CD14-positive monocyte (primary cell): ENCODE data around the gene SMNDC1. TPM values are rescaled to one million over a fixed set of nuclear protein-coding genes. Genes with fewer than 3 reads are reported as not detected.

Source experiments
- DNase-seq, 3 donors: peaks; one replicate each; pipeline ENCODE4 v3.0.0-alpha.2; 2011 to 2022
- H2AFZ ChIP-seq: 2 replicates; pipeline ENCODE4 v1.6.0; 2012; ENCODE audit warnings: mild to moderate bottlenecking, low read depth, low read length, inconsistent platforms; ENCODE audit not compliant: insufficient read depth, poor library complexity, severe bottlenecking
- H3K27ac ChIP-seq, 2 donors: 1 replicate in 1 of 2; 2 replicates in 1 of 2; pipeline ENCODE4 v1.5.1; 2012 to 2013; ENCODE audit warnings: low read length in 2 of 2, control low read depth in 1 of 2, inconsistent platforms in 1 of 2, low read depth in 1 of 2, mild to moderate bottlenecking in 1 of 2
- H3K27me3 ChIP-seq, 2 donors: one replicate each; pipeline versions ENCODE4 v1.6.0 to v1.6.1; 2011 to 2013; ENCODE audit warnings: low read length in 2 of 2; ENCODE audit not compliant: control insufficient read depth in 2 of 2, insufficient read depth in 2 of 2
- H3K36me3 ChIP-seq, 2 donors: replicated peaks in 1 of 2; 1 replicate in 1 of 2; 2 replicates in 1 of 2; pipeline versions ENCODE4 v1.5.1 to v1.6.1; 2012 to 2013; ENCODE audit warnings: low read length in 2 of 2, control low read depth in 1 of 2, inconsistent platforms in 1 of 2, mild to moderate bottlenecking in 1 of 2; ENCODE audit not compliant: insufficient read depth in 2 of 2, control insufficient read depth in 1 of 2
- H3K4me1 ChIP-seq, 2 donors: 1 replicate in 1 of 2; 2 replicates in 1 of 2; pipeline versions ENCODE4 v1.5.1 to v1.6.1; 2012 to 2013; ENCODE audit warnings: low read length in 2 of 2, control low read depth in 1 of 2, inconsistent platforms in 1 of 2, mild to moderate bottlenecking in 1 of 2, moderate library complexity in 1 of 2; ENCODE audit not compliant: insufficient read depth in 2 of 2, control insufficient read depth in 1 of 2
- H3K4me2 ChIP-seq: replicated peaks from 2 replicates; pipeline ENCODE3; 2012; ENCODE audit warnings: low read length, moderate library complexity, mild to moderate bottlenecking; ENCODE audit not compliant: poor library complexity, severe bottlenecking; ENCODE audit errors: extremely low read depth
- H3K4me3 ChIP-seq, 3 experiments: fragments of 200-600 bp in 1 of 3; sonication (generic) in 1 of 3; replicated peaks in 1 of 3; 1 replicate in 2 of 3; 2 replicates in 1 of 3; pipeline ENCODE4 v1.5.1; 2011 to 2013; ENCODE audit warnings: low read length in 3 of 3, mild to moderate bottlenecking in 3 of 3, control low read depth in 2 of 3, low read depth in 2 of 3, inconsistent platforms in 1 of 3, moderate library complexity in 1 of 3
- H3K79me2 ChIP-seq: 2 replicates; pipeline ENCODE4 v1.6.0; 2012; ENCODE audit warnings: mild to moderate bottlenecking, control low read depth, inconsistent platforms, low read length, moderate library complexity; ENCODE audit not compliant: insufficient read depth
- H3K9ac ChIP-seq: 2 replicates; pipeline ENCODE4 v1.6.0; 2017; ENCODE audit warnings: low read length, mild to moderate bottlenecking; ENCODE audit not compliant: insufficient read depth, poor library complexity, severe bottlenecking
- H3K9me3 ChIP-seq, 2 donors: replicated peaks in 1 of 2; 1 replicate in 1 of 2; 2 replicates in 1 of 2; pipeline versions ENCODE4 v1.5.1 to v1.6.1; 2012 to 2013; ENCODE audit warnings: low read length in 2 of 2, control low read depth in 1 of 2; ENCODE audit not compliant: control insufficient read depth in 1 of 2, insufficient read depth in 1 of 2
- H4K20me1 ChIP-seq: 2 replicates; pipeline ENCODE4 v1.6.0; 2012; ENCODE audit warnings: mild to moderate bottlenecking, low read length, control low read depth, moderate library complexity; ENCODE audit not compliant: insufficient read depth
- H3K27ac Mint-ChIP-seq, 7 donors: one replicate each; pipeline ENCODE4 v1.8.0; 2020; ENCODE audit warnings: mild to moderate bottlenecking in 7 of 7, mixed read lengths in 7 of 7, moderate library complexity in 6 of 7, inconsistent platforms in 2 of 7
- H3K27me3 Mint-ChIP-seq, 3 donors: one replicate each; pipeline ENCODE4 v1.8.0; 2021 to 2022; ENCODE audit warnings: low read depth in 3 of 3, mild to moderate bottlenecking in 3 of 3, mixed read lengths in 3 of 3, moderate library complexity in 3 of 3, inconsistent platforms in 1 of 3
- H3K36me3 Mint-ChIP-seq, 2 donors: one replicate each; pipeline ENCODE4 v1.8.0; 2020; ENCODE audit warnings: mixed read lengths in 2 of 2, inconsistent platforms in 1 of 2, mild to moderate bottlenecking in 1 of 2
- H3K4me1 Mint-ChIP-seq: one replicate; pipeline ENCODE4 v1.8.0; 2020; ENCODE audit warnings: mild to moderate bottlenecking, mixed read lengths
- H3K4me3 Mint-ChIP-seq, 2 donors: one replicate each; pipeline ENCODE4 v1.8.0; 2020; ENCODE audit warnings: mild to moderate bottlenecking in 2 of 2, mixed read lengths in 2 of 2, moderate library complexity in 1 of 2
- H3K9me3 Mint-ChIP-seq, 7 donors: one replicate each; pipeline ENCODE4 v1.8.0; 2020 to 2022; ENCODE audit warnings: mixed read lengths in 7 of 7, mild to moderate bottlenecking in 6 of 7, moderate library complexity in 6 of 7, inconsistent platforms in 2 of 7
- CTCF ChIP-seq: fragments of 200-600 bp; IDR thresholded peaks from one replicate; pipeline ENCODE4 v1.8.0; 2022; ENCODE audit warnings: antibody characterized with exemption, mild to moderate bottlenecking
- WGBS: methylation state at CpG from one replicate; pipeline ENCODE4 v1.1.5; 2013; ENCODE audit warnings: missing lambda C conversion rate; ENCODE audit not compliant: insufficient coverage; 5-methylcytosine and 5-hydroxymethylcytosine counted together
- intact Hi-C, 2 donors: fragments of 100-400 bp; cut with micrococcal nuclease; formaldehyde crosslinking; loops; one replicate each; pipeline versions ENCODE4 v1.15.0 to v1.15.1; 2023
- polyA plus RNA-seq, 3 donors: library from polyadenylated mRNA; depleted of rRNA in 1 of 3; unstranded in 2 of 3; stranded (reverse) in 1 of 3; fragments of 300-500 nt in 2 of 3; fragments of >200 nt in 1 of 3; fragmentation: Illumina TruSeq in 2 of 3; gene quantifications; 1 replicate in 2 of 3; 2 replicates in 1 of 3; pipeline ENCODE4 v1.2.3, GENCODE V29; 2012 to 2021

SMNDC1 gene
- polyA plus RNA-seq, 3 donors, result 15.6 to 18.2 (median 16.4) TPM

DNA sequence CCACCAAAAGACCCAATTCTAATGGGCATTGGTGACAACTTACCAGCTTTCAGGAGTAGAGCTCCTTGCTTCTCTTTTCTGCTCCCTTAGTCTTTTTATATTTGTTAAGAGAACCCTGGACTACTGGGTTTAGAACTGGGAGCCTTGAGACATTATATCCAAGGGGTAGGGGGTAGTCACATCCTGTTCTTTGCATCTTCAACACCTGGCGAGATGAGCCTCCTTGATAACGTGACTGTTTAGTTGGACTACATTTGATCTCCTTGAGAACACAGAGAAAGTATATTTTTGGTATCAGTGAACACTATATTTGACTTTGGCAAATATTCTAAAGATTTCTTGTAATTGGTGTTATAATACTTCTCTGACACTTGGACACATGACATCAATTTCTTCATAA is 9.0 kb upstream of the SMNDC1 start:
- H3K4me3 Mint-ChIP-seq, result no peak overlapping the region
- Histone ChIP-seq H3K79me2 (no peaks in the 10 kb centered on the region), H3K9ac (no peak overlapping the region), H3K27ac (no peak overlapping the region), H3K4me2 (no peak overlapping the region), H3K27me3 (no peaks in the 10 kb centered on the region), H3K9me3 (no peaks in the 10 kb centered on the region), H2AFZ (no peak overlapping the region), H4K20me1 (no peaks in the 10 kb centered on the region), H3K4me1 (peaks cover 5 to 11% of the 10 kb centered on the region in 2 donors), H3K36me3 (no peaks in the 10 kb centered on the region), H3K4me3 (no peak overlapping the region)
- no peak overlapping the region for H3K27ac Mint-ChIP-seq
- WGBS, result no CpG with 5 or more reads among the region's 2 CpGs
- H3K27me3 Mint-ChIP-seq, result peaks cover 3 to 5% (median 5%) of the 10 kb centered on the region in 3 donors
- no peak for TF ChIP-seq CTCF
- DNase-seq, result no peak
- H3K4me1 Mint-ChIP-seq, result peaks cover 15% of the 10 kb centered on the region
- no peaks in the 10 kb centered on the region for H3K9me3 Mint-ChIP-seq
- no peaks in the 10 kb centered on the region for H3K36me3 Mint-ChIP-seq
- intact Hi-C loops, result loop anchor here in 1 of 2 donors (5.0 kb wide), 1 partner anchor 39 kb away; no protein-coding TSS in a partner anchor

DNA sequence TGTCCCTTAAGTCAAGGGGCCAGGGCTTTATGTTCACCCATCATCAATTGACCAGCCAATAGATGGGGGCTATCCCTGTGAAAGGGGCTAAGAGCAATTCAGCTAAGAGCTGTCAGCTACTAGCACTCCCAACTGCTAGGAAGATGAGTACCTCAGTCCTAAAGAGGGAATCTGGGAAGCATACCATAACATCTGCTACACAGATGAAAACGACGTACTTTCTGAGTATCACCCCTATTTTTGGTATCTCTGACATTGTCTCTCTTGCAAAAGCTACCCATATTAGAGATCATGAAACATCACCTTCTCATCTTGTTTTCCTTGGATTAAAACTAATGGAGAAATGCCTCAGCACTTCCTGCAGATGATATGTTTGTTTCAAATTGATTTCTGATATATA is 7.5 kb upstream of the SMNDC1 start:
- Histone ChIP-seq H3K4me1 (peaks cover 5 to 11% of the 10 kb centered on the region in 2 donors), H3K27ac (no peak overlapping the region), H3K36me3 (no peaks in the 10 kb centered on the region), H3K9me3 (no peaks in the 10 kb centered on the region), H3K27me3 (no peaks in the 10 kb centered on the region), H3K4me2 (no peak overlapping the region), H4K20me1 (no peaks in the 10 kb centered on the region), H3K79me2 (no peaks in the 10 kb centered on the region), H2AFZ (no peak overlapping the region), H3K9ac (no peak overlapping the region), H3K4me3 (no peak overlapping the region)
- no peak for DNase-seq
- Mint-ChIP-seq H3K4me1 (peaks cover 15% of the 10 kb centered on the region), H3K36me3 (no peaks in the 10 kb centered on the region), H3K27ac (no peak overlapping the region), H3K4me3 (no peak overlapping the region), H3K9me3 (no peaks in the 10 kb centered on the region), H3K27me3 (peaks cover 3 to 5% (median 5%) of the 10 kb centered on the region in 3 donors)
- no CpG with 5 or more reads among the region's 2 CpGs for WGBS
- intact Hi-C loops, result loop anchor here in 1 of 2 donors (5.0 kb wide), 1 partner anchor 40 kb away; no protein-coding TSS in a partner anchor
- no peak for TF ChIP-seq CTCF
